ENCODE measurements around the gene LRRC17.

LRRC17 gene, protein sequence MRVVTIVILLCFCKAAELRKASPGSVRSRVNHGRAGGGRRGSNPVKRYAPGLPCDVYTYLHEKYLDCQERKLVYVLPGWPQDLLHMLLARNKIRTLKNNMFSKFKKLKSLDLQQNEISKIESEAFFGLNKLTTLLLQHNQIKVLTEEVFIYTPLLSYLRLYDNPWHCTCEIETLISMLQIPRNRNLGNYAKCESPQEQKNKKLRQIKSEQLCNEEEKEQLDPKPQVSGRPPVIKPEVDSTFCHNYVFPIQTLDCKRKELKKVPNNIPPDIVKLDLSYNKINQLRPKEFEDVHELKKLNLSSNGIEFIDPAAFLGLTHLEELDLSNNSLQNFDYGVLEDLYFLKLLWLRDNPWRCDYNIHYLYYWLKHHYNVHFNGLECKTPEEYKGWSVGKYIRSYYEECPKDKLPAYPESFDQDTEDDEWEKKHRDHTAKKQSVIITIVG

DNA sequence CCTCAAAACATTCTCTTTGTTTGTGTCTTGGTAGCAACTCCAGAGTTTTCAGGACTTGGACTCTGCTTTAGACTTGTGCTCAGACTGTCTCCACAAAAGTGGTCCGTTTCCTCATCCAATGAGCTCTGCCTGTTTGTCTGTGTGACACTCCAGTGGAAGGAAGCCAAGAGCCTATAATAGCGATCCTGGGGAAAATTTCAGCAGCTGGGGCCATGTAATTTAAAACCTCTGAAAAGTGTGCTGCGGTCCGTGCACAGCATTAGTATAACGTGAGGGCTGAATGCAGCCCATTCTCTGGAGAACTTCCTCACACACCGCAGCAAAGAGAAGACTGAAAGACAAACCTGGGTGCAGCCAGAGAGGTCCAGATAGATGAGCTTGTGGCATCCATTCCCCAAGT lies at the start of gene LRRC17:
LRRC17 (plus strand) TSS at position 259 of the 400 bp plus-strand sequence. CDS start 20,914 bp downstream, outside the sequence.
- DNase-seq (ENCODE audit: low read depth) = no peak

- DNase-seq (ENCODE audit: low read depth) = no peak
Observed at GRCh38 chr7:102864958-102865357, 47.8 kb upstream of the LRRC17 start.

DNA sequence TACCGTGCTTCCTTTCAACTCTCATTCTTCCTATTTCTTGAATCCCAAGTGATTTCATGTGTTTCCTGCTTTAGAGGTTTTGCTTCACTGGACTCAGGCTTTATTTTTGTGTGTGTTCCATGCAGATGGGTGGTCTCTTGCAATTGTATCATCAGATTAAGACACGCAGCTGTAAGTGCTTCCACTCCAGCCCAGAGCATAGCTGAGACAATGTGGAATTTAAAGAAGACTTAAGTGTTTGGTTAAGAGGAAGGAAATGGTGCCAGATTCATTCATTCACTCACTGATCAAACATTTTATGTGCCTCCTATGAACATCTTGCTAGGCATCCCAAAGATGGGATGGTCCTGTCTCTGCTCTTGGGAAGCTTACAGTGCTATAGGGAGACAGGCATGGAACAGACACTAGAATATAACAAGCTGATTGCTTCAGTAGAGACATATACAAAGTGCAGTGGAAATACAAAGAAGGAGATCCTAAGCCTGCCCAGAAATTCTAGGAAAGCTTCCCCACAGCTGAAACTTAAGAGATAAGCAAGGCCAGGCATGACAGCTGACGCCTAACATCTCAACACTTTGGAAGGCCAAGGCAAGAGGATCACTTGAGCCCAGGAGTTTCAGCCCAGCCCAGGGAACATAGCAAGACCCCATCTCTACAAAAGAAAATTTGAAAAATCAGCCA lies 46.1 kb upstream of the LRRC17 start:
- DNase-seq (ENCODE audit: low read depth) = no peak

DNA sequence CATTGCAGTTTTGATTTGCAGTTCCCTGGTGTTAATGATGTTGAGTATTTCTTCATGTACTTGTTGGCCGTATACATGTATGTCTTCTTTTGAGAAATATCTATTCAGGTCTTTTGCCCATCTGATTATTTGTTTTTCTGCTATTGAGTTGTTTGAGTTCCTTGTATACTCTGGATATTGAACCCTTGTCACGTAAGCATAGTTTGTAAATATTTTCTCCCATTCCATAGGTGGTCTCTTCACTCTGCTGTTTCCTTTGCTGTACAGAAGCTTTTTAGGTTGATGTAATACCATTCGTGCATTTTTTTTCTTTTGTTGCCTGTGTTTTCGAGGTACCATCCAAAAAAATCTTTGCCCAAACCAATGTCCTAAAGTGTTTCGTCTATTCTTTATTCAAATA lies 43.6 kb upstream of the LRRC17 start:
- no peak for DNase-seq (ENCODE audit: low read depth)

DNA sequence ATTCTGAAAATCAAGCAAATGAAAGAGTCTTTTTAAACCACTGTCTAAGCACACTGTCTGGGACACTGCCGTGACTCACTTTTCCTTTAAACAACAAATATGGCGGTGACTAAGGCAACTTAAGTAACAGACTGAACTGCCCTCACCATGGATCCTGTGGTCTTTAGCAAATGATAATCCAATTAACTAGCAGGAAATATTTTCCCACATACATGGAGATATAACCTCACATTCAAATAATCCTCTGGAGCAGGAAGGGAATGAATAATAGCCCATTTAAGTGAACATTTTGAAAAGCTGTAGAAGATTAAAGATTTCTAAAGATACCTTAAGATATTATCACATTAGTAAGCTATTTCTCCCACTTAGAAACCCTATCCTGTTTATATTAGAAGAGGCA lies 40.3 kb upstream of the LRRC17 start:
- no peak for DNase-seq (ENCODE audit: low read depth)

DNA sequence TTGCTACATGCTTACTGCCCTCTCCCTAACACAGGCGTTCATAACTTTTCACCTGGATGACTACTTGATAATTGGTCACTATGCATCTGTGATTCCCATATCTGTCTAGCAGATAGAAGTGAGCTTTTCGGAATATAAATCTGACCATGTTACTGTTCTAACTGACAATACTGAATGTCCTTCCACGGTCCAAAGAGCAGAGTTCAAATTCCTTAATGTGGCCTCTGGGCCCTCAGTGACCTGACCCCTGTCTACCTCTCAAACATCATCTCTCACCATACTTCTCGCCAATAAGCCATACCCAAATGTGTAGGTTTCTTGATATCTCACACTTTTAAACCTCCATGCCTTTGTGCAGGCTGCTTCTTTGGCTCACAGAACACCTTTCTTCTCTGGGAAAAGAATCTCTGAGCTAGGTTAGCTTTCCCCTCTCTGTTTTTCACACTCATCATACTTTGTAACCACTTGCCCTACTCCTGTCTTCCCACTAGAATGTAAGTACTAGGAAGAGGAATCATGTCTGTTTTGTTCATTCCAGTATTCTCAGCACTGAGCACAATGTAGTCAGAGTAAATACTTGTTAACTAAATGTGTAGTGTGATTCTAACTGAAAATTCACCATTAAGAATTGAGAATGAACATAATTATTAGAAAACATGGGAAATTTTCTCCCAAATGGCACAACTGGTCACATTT lies 39.2 kb upstream of the LRRC17 start:
- DNase-seq (ENCODE audit: low read depth) = no peak

- DNase-seq (ENCODE audit: low read depth) = no peak
Observed at GRCh38 chr7:102874166-102874829, 38.5 kb upstream of the LRRC17 start.

DNA sequence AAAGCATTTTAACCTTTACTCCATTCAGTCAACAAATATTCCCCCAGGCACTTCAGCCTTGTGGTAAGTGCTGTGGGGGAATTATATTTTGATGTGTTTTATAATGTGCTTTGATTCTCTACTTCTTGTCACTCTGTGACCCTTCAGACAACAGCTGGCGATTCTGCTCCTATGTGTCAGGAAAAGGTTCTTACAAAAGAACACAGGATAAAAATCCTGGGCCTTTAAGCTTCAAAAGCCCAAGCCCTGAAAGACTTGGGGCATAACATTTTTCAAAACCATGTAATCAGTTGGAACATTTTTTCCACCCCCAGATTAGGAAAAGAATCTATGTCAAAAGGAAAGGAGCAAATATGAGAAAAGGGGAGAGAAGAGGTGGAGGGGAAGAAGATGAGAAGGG lies 37.8 kb upstream of the LRRC17 start:
- DNase-seq (ENCODE audit: low read depth) = no peak

GRCh38 chr7:102875700-102876295 lies 37.0 kb upstream of the LRRC17 start:
- no peak for DNase-seq (ENCODE audit: low read depth)

DNA sequence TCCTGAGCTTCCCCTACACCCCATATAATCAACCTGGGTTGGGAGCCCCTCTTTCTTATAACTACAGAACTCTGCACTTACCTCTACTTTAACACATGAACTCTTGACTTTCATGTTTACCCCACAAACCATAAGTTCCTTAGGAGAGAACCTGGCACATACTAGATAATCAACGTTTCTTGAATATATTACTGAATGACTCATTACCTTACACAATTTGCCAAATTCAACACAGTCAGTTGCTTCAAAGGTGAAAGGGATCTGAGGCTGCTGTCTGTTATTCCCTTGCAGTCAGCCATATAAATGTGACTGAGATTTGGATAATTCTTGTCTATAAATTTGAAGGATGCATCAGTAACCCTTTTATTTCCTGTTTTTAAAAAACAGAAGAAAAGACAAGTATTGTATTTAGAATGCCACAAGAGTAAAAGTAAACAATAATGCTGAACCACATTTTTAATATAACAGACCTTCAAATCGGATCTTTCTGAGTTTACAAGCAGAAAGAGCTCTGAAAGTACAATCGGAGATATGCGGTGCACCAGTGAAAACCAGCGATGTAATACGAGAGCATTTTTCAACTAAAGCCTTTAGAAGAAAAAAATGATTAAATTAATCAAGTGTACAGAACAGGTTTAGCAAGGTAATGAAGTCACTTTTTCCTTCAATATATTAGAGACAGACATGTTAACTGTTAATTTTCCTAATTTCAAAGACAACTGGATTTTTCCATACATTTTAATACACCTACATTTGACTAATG lies 29.5 kb upstream of the LRRC17 start:
- no peak for DNase-seq (ENCODE audit: low read depth)

DNA sequence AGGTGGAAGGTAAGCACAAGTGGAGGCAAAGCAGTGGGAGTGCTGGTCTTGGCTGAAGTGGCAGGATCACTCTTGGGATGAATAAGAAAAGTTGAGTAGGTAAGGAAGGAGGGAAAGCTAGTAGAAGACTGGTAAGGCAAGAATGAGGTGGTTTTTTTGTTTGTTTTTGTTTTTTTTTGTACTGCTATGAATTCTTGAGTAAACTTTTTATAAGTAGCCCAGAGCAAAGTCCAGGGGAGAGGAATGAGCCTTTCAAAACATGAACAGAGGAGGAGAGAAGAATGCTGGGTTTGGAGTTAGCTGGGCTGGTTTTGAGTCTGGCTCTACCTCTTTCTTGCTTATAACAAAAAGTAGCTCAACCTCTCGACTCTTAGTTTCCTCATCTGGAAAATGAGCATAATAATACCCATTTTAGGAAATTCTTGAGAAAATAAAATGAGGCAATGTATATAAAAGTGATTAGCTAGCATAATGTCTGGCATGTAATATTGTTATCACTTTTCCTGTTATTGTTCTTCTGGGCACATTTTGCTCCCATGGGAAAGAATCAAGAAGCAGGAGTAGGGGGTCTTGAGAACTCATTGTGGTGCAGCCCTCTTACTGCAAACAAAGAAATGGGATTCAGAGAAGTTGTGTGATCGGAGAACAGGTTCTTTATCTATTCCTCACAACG lies 24.1 kb upstream of the LRRC17 start:
- DNase-seq (ENCODE audit: low read depth) = no peak

DNA sequence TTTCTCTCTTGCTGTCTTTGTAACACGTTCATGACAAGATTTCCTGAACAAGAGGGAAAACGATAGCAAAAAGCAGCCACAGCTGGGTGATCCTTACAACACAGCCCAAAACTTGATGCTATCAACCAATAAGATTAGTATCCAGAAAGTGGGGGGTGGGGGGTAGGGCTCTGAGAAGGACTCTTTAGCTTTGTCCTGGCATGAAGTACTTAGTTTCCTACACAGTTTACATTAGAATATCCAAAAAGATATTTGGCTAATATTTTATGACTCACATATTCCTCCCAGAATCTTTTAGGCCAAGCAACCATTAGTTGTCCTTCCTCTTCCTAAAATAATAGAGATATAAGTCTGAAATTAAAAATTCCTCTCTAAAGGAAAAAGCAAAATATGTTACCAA lies 22.9 kb upstream of the LRRC17 start:
- DNase-seq (ENCODE audit: low read depth) = no peak

GRCh38 chr7:102890292-102890970 lies 22.4 kb upstream of the LRRC17 start:
- DNase-seq (ENCODE audit: low read depth) = no peak

DNA sequence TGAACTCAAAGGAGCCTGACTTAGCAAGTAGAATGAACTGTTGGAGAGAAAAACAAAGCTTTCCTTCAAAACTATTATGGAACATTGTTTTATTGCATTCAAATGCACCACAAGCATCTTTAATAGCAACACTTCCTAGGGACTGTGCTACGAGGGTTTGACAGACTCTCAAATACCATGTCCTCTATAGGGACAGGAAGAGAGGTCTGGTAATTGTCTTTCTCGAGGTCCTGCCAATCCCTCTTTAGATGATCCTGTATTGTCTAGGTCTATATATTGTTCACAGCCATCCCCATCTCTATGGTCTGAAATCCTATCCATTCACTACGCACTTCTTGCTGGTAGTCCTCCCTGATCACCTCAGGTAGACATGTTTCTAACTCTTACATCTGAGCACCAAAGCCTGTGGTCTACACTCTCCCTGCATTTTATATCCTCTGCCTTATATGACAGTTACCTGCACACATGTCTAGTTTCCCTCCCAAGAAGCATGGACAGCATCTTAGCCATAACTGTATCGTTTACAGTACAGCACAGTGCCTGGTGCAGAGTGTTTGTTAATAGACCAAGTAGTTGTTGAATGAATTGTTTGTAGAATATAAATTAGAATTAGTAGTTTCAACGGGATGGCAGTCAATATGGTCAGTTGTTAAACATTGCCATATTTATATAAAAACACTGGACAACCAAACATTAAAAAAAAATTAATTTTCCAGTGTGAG lies 21.7 kb upstream of the LRRC17 start:
- DNase-seq (ENCODE audit: low read depth) = no peak

DNA sequence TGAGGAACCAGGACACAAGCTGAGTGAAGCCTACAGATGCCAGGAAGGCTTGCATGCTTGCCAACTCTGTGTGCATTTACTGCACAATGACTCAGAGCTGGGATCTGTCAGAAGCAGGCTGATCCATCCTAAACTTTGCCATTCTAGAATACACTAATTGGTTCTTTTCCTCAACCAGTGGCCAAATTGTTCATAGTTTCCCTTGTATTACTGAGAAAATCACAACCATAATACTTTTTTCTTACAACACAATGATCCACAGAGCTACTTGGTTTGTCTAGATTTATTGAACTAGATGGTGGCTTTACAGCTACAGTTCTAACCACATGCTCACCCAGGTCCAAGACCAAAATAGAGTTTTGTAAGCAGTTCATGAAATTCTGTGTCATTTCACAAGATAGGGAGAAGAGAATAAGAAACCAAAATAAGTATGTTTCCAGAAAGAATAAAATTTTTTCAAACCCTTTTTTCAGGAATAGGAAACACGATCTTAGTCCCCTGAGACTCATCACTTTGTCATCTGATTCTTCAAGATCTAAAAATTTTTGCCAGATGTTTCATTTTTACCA lies 21.0 kb upstream of the LRRC17 start:
- no peak for DNase-seq (ENCODE audit: low read depth)

- no peak for DNase-seq (ENCODE audit: low read depth)
Observed at GRCh38 chr7:102892631-102893278, 20.0 kb upstream of the LRRC17 start.

DNA sequence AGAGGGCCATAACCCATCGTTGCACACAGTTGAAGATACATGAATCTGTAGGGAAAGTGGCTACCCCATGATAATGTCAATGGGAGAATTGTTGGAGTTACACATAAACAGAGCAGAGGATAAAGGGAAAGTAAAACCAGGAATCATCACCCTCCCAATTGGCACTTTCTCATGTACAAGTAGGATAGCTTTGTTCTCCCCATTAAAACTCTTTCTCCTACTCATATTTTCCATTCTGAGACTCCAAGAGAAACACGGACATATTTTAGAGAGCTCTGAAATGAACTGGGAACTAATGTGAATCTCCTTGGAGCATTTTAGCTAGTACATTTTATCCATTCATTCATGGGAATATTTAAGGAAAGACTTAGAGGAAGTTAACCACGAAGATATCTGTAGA lies 17.2 kb upstream of the LRRC17 start:
- no peak for DNase-seq (ENCODE audit: low read depth)

GRCh38 chr7:102896585-102896984 lies 16.2 kb upstream of the LRRC17 start:
- no peak for DNase-seq (ENCODE audit: low read depth)

Measured in stimulated activated CD8-positive, alpha-beta memory T cell treated with anti-CD3 and anti-CD28 coated beads, Interleukin-15, amount 100 ng/mL, for 1 hour (primary cell).